ENCODE measurements around the gene CTCF. TPM values are rescaled to one million over a fixed set of nuclear protein-coding genes. Genes with fewer than 3 reads are reported as not detected.

The CTCF gene
- total and polyA plus RNA-seq, 2 experiments from 2014 or later = 64.5 to 72.3 TPM

- DNase-seq (ENCODE audit: low spot score) (peak; percentile 99), ATAC-seq (peak; percentile 58)
- Histone ChIP-seq H2AFZ (peak within 1 kb of the TSS; percentile 99), H4K20me1 (replicated peaks; ENCODE audit: insufficient read depth) (peaks cover 5% of the 10 kb centered on the region; the same call in 1 of the 2 replicates), H3K4me3 (peak within 1 kb of the TSS; percentile 99), H3K36me3 (ENCODE audit: insufficient read depth) (no peaks in the 10 kb centered on the region), H3F3A (replicated peaks; ENCODE audit: low read depth) (peaks cover 23% of the 10 kb centered on the region), H3K27ac (ENCODE audit: low read depth) (peak within 1 kb of the TSS; percentile 72), H3K4me2 (peak within 1 kb of the TSS; percentile 99), H3K4me1 (ENCODE audit: insufficient read depth) (peaks cover 7% of the 10 kb centered on the region; the same call in 1 of the 2 replicates), H3K9me2 (ENCODE audit: insufficient read depth) (no peaks in the 10 kb centered on the region), H3K79me2 (replicated peaks; ENCODE audit: insufficient read depth) (no peaks in the 10 kb centered on the region), H3K27me3 (ENCODE audit: insufficient read depth) (0 out of 2 replicates have a peak, but pooled peaks cover 3% of the 10 kb centered on the region)
- Mint-ChIP-seq H3K27ac (peak within 1 kb of the TSS; percentile 98), H3K27me3 (ENCODE audit: insufficient read depth, low read depth, poor library complexity) (peaks cover 31% of the 10 kb centered on the region), H3K9me3 (no peaks in the 10 kb centered on the region; the same call in 2 of the 3 replicates), H3K4me1 (peaks cover 16% of the 10 kb centered on the region), H3K36me3 (ENCODE audit: low read depth) (peaks cover 6% of the 10 kb centered on the region), H3K4me3 (peak within 1 kb of the TSS; percentile 90)
- peak; percentile 96 for TF ChIP-seq CREB1 (CRISPR knock-in tag; IDR thresholded peaks at IDR 0.05; ENCODE audit: low read depth)
- TF ChIP-seq ZNF331 (CRISPR knock-in tag; IDR thresholded peaks at IDR 0.05; ENCODE audit: low read depth) = no peak
- TF ChIP-seq NANOG (IDR thresholded peaks at IDR 0.05; ENCODE audit: borderline replicate concordance) = no peak
- peak; percentile 43 for TF ChIP-seq POLR2AphosphoS5 (IDR thresholded peaks at IDR 0.05; ENCODE audit: low read depth)
- no peak for TF ChIP-seq ZNF462 (CRISPR knock-in tag; IDR thresholded peaks at IDR 0.05)
Observed at GRCh38 chr16:67660564-67661028, 98.3 kb downstream of the CTCF start, which contains the start of gene PARD6A. TSS of gene PARD6A (plus strand) at chr16:67660960. CDS start at chr16:67661039, 79 bp downstream.
